Astrocyte (in vitro differentiated cells and primary cell): ENCODE results near the gene PKNOX1. TPM values are rescaled to one million over a fixed set of nuclear protein-coding genes. Genes with fewer than 3 reads are reported as not detected.

Experiments used
- DNase-seq: peaks from one replicate; pipeline ENCODE4 v3.0.0-alpha.2; 2010; ENCODE audit warnings: low read depth
- FAIRE-seq: peaks from 2 replicates; lab custom pipeline; 2011; peaks lifted over from hg19 to GRCh38; lab: Jason Lieb, UNC
- H2AFZ ChIP-seq: 2 replicates; pipeline ENCODE4 v1.6.0; 2012; ENCODE audit warnings: low read depth, low read length, inconsistent platforms
- H3K27ac ChIP-seq: 2 replicates; pipeline ENCODE4 v1.5.1; 2011; ENCODE audit warnings: low read depth, low read length, inconsistent platforms
- H3K27me3 ChIP-seq: 2 replicates; pipeline ENCODE4 v1.6.0; 2011; ENCODE audit warnings: low read length, inconsistent platforms; ENCODE audit not compliant: insufficient read depth
- H3K36me3 ChIP-seq: 2 replicates; pipeline ENCODE4 v1.5.1; 2011; ENCODE audit warnings: low read length, inconsistent platforms; ENCODE audit not compliant: insufficient read depth
- H3K4me1 ChIP-seq: 2 replicates; pipeline ENCODE4 v1.5.1; 2011; ENCODE audit warnings: low read length, inconsistent platforms; ENCODE audit not compliant: insufficient read depth
- H3K4me2 ChIP-seq: 2 replicates; pipeline ENCODE4 v1.6.0; 2012; ENCODE audit warnings: low read length, inconsistent platforms
- H3K4me3 ChIP-seq: 2 replicates; pipeline ENCODE4 v1.5.1; 2011; ENCODE audit warnings: low read depth, mild to moderate bottlenecking, low read length, inconsistent platforms; ENCODE audit not compliant: insufficient read depth
- H3K79me2 ChIP-seq: 2 replicates; pipeline ENCODE4 v1.6.0; 2012; ENCODE audit warnings: mild to moderate bottlenecking, low read length, inconsistent platforms; ENCODE audit not compliant: insufficient read depth
- H3K9ac ChIP-seq: 2 replicates; pipeline ENCODE4 v1.6.0; 2012; ENCODE audit warnings: mild to moderate bottlenecking, low read length, inconsistent platforms
- H3K9me3 ChIP-seq: 2 replicates; pipeline ENCODE4 v1.5.1; 2012; ENCODE audit warnings: low read depth, mild to moderate bottlenecking, low read length, inconsistent platforms; ENCODE audit not compliant: insufficient read depth
- H4K20me1 ChIP-seq: 2 replicates; pipeline ENCODE4 v1.6.0; 2012; ENCODE audit warnings: low read length, inconsistent platforms; ENCODE audit not compliant: insufficient read depth
- H3K27ac Mint-ChIP-seq: one replicate; pipeline ENCODE4 v1.8.0; 2021; ENCODE audit warnings: mild to moderate bottlenecking, mixed read lengths; ENCODE audit not compliant: unreplicated experiment
- H3K27me3 Mint-ChIP-seq: one replicate; pipeline ENCODE4 v1.8.0; 2021; ENCODE audit warnings: low read depth, mixed read lengths; ENCODE audit not compliant: unreplicated experiment
- H3K36me3 Mint-ChIP-seq: one replicate; pipeline ENCODE4 v1.8.0; 2021; ENCODE audit warnings: low read depth, mixed read lengths; ENCODE audit not compliant: unreplicated experiment
- H3K4me1 Mint-ChIP-seq: one replicate; pipeline ENCODE4 v1.8.0; 2021; ENCODE audit warnings: low read depth, mixed read lengths; ENCODE audit not compliant: unreplicated experiment
- H3K4me3 Mint-ChIP-seq: one replicate; pipeline ENCODE4 v1.8.0; 2021; ENCODE audit warnings: mild to moderate bottlenecking, moderate library complexity, mixed read lengths; ENCODE audit not compliant: unreplicated experiment
- H3K9me3 Mint-ChIP-seq: one replicate; pipeline ENCODE4 v1.8.0; 2021; ENCODE audit warnings: mild to moderate bottlenecking, mixed read lengths; ENCODE audit not compliant: unreplicated experiment
- EZH2 ChIP-seq: IDR thresholded peaks from 2 replicates; pipeline ENCODE4 v1.6.1; 2012; ENCODE audit warnings: mild to moderate bottlenecking, low read length, inconsistent platforms; ENCODE audit not compliant: insufficient read depth
- total RNA-seq: library from RNA; stranded (reverse); gene quantifications from 2 replicates; pipeline ENCODE4 v1.2.1, GENCODE V29; 2021
- TF ChIP-seq, protein P1 (sequence below): IDR thresholded peaks from 2 replicates; pipeline ENCODE4 v1.5.1; 2011; ENCODE audit warnings: low read depth, mild to moderate bottlenecking, inconsistent platforms, low read length, moderate library complexity; ENCODE audit not compliant: insufficient read depth

Gene PKNOX1
- total RNA-seq, 1 donor from 2014 or later = 11.2 TPM

DNA sequence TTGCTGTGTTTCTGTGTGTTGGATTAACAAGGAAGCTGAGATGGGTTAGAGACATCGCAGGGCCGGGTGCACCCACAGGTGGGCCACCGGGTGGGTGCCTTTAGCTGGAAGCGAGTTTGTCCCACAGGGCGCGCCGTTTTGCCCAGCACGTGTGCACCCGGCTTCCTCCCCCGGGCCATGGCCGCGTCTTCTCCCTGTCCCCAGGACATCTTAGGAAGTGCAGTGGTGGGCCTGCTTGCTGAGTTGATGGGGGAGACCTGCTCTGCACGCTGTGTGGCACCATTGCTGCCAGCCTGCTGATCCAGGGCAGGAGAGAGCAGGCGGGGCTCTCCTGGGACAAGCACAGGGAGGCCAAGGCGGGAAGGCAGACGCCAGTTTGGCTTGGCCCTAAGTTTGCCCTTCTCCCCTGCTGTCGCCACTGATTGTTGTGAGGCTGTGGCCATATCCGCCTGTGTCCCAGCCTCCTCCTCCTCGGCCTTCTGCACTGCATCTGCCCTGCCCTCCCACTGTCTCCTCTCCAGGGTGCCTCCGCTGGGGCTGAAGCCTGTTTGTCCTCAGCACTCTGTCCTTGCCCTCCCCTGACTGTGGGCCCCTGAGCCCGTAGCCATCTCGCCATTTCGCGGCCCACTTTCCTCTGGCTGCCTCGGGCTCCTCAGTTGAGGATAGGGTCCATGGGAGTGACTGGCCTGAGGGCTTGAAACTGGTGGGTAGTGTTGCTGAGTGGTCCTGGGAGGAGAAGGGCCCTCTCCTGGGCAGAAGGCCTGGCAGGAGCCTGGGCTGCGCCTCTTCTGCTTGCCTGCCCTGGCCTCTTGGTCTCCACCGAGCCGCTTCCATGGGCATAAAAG is 47.6 kb downstream of the PKNOX1 start:
- FAIRE-seq = no peak

DNA sequence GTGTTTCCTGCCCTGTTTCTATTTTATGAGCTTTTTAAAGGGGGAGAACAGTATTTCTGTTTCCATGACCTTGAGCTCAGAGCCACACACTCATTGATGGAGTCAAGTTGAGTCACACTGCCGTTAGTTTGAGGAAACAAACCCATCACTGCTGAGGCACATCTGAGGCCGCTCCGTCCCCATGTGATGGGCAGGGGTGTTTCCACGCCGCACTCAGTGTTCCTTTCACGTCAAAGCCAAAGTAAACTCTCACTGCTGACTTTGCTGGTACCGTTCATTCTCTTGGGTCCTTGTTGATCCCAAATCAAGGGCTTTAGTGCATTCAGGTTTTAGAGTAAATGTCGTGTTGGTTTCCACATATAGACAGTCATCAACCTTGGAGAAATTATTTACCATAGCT is 48.8 kb downstream of the PKNOX1 start:
- H3K4me1 ChIP-seq = peaks cover 9% of the 10 kb centered on the region
- no peaks in the 10 kb centered on the region for H4K20me1 ChIP-seq
- H3K9ac ChIP-seq = no peak overlapping the region
- peaks cover 5% of the 10 kb centered on the region for H3K36me3 ChIP-seq
- no peaks in the 10 kb centered on the region for H3K9me3 ChIP-seq
- no peak overlapping the region for H3K4me3 Mint-ChIP-seq
- no peak overlapping the region for H3K4me2 ChIP-seq
- H3K27me3 ChIP-seq = no peaks in the 10 kb centered on the region
- H3K36me3 Mint-ChIP-seq = peaks cover 16% of the 10 kb centered on the region
- peaks cover 2% of the 10 kb centered on the region for H3K27me3 Mint-ChIP-seq
- H3K79me2 ChIP-seq = no peaks in the 10 kb centered on the region
- no peak overlapping the region for H2AFZ ChIP-seq
- no peak for DNase-seq
- TF ChIP-seq, protein P1, sequence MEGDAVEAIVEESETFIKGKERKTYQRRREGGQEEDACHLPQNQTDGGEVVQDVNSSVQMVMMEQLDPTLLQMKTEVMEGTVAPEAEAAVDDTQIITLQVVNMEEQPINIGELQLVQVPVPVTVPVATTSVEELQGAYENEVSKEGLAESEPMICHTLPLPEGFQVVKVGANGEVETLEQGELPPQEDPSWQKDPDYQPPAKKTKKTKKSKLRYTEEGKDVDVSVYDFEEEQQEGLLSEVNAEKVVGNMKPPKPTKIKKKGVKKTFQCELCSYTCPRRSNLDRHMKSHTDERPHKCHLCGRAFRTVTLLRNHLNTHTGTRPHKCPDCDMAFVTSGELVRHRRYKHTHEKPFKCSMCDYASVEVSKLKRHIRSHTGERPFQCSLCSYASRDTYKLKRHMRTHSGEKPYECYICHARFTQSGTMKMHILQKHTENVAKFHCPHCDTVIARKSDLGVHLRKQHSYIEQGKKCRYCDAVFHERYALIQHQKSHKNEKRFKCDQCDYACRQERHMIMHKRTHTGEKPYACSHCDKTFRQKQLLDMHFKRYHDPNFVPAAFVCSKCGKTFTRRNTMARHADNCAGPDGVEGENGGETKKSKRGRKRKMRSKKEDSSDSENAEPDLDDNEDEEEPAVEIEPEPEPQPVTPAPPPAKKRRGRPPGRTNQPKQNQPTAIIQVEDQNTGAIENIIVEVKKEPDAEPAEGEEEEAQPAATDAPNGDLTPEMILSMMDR = no peak
- no peak for TF ChIP-seq EZH2
- no peak for FAIRE-seq
- H3K4me3 ChIP-seq = no peak overlapping the region
- no peak overlapping the region for H3K27ac ChIP-seq
- peaks cover 19% of the 10 kb centered on the region for H3K4me1 Mint-ChIP-seq
- no peak overlapping the region for H3K27ac Mint-ChIP-seq
- H3K9me3 Mint-ChIP-seq = no peaks in the 10 kb centered on the region

More for the DNA sequence above, 47.6 kb downstream of the PKNOX1 start:
- Mint-ChIP-seq H3K9me3 (no peaks in the 10 kb centered on the region), H3K27me3 (peaks cover 2% of the 10 kb centered on the region), H3K36me3 (peaks cover 14% of the 10 kb centered on the region), H3K27ac (no peak overlapping the region), H3K4me1 (peaks cover 14% of the 10 kb centered on the region), H3K4me3 (no peak overlapping the region)
- Histone ChIP-seq H3K9ac (no peak overlapping the region), H4K20me1 (no peaks in the 10 kb centered on the region), H3K9me3 (no peaks in the 10 kb centered on the region), H3K4me1 (peaks cover 9% of the 10 kb centered on the region), H3K27ac (no peak overlapping the region), H3K36me3 (peaks cover 5% of the 10 kb centered on the region), H3K27me3 (no peaks in the 10 kb centered on the region), H2AFZ (no peak overlapping the region), H3K79me2 (no peaks in the 10 kb centered on the region), H3K4me2 (no peak overlapping the region), H3K4me3 (no peak overlapping the region)
- no peak for TF ChIP-seq EZH2
- TF ChIP-seq, protein P1 = no peak
- no peak for DNase-seq
